NCI-H1105 treated with DMSO at 0.1 percent for 48 hours (cell line): ENCODE measurements around the gene KDR.

Experiments
- DNase-seq: peaks from one replicate; lab custom pipeline; 2025; lab: John Stamatoyannopoulos, UW

KDR gene

DNA sequence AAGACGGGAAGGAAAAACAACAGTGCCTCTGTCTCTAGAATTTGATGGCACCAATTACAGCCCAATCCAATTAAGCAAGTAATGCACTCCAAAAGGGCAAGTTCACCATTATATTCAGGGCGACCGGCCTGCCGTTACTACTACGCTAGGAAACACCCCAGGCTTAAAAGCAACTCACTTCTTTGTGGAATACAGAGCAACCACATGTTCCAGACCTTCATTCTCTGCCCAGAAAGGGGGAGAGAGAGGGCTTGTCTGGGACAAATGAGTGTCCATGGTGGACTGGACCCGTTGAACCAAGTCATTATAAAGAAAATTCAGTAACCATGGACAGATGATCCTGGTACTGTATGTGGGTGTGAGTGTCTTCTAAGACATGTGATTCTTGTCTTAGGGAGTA is 1.6 kb downstream of the KDR start:
- DNase-seq = no peak

DNA sequence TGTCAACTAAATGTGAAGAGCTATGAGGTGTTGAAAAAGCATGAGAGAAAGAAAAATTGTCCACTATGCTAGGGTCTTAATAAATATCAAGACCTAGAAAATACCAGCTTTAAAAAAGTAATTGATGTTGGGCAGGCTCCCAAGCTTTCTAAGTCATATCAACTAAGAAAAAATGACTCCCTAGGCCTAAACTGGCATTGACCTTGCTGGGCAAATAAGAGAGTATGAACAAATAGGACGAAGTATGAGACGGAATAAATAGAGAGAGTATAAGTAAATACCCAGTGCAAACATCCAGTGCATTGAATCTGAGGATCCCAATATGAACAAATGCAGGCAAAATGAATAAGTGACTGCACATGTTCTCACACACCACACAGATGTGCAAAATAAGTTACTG is 3.2 kb downstream of the KDR start:
- no peak for DNase-seq

DNA sequence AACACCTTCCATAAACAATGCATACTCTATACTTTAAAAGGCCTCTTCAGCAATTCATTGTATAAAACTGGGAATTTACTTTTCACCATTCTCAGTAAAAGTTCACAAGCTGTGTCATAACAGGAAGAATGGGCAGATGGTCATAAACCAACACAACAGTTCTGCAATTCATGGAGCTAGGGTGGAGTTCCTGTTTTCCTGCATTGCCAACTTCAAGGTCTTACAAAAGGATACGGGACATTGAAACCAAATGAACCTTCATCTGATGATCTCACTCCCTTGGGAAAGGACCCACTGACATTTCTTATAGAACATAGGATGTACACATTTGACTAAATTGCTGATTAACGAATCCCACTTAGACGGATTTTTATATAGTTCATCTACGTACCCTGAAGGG is 4.1 kb downstream of the KDR start:
- no peak for DNase-seq

DNA sequence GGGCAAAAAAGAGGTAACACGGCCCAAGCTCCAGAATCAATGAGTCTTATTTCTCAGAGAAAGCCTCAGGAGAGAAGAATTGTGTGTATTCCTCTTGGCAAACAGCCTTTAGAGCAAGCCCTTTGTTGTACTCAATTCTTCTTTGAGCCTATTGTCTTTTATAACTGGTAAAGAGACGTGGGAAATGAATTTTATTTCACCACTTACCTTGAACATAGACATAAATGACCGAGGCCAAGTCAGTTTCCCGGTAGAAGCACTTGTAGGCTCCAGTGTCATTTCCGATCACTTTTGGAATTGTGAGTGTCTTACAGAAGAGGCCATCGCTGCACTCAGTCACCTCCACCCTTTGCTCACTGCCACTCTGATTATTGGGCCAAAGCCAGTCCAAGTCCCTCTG is 7.0 kb downstream of the KDR start:
- no peak for DNase-seq

DNA sequence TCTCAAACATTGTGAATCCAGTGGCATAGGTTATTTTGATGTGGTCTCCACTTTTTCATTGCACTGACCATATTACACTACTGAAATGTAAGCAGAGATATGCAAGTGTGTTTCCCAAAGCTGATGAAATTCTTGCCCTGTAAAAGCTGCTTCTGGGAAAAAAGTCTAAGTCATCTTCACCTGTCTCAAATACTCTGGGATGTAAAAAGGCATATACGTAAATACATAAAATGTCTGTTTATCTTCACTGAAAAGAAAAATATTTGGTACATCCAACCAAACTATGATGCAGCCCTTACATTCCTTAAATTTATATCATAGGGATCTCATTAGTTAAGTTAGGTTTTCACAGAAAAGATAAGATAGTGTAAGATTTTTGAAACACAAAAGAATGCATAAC is 7.9 kb downstream of the KDR start:
- no peak for DNase-seq

- DNase-seq = no peak
These were observed 8.9 kb downstream of the KDR start for GRCh38 chr4:55116450-55116849.

DNA sequence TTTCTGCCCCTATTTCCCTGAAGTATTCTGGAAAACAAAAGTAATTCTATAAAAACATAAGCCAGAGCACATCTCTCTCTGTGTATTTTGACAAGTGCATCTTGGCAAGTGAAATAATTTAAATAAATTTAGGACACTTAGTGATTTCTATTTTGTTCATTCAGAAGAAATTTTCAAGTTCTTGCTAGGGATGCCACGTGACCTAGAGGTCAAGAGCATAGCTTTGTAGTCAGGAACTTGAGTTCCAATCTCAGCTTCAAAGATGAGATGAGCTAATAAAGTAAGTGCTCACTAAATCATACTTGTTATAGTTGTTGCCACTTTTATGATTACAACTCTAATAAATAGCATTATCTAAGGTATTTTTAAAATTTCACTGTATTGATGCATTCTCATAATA is 13.8 kb downstream of the KDR start:
- no peak for DNase-seq

- DNase-seq = no peak
These were observed 15.3 kb downstream of the KDR start for GRCh38 chr4:55110131-55110530.

GRCh38 chr4:55107054-55107453 is 18.3 kb downstream of the KDR start:
- no peak for DNase-seq

- no peak for DNase-seq
These were observed 22.2 kb downstream of the KDR start for GRCh38 chr4:55103224-55103623.

GRCh38 chr4:55099816-55100215 is 25.6 kb downstream of the KDR start:
- DNase-seq = no peak

- no peak for DNase-seq
These were observed 26.8 kb downstream of the KDR start for GRCh38 chr4:55098456-55099204.

GRCh38 chr4:55096619-55097018 is 28.8 kb downstream of the KDR start:
- no peak for DNase-seq

DNA sequence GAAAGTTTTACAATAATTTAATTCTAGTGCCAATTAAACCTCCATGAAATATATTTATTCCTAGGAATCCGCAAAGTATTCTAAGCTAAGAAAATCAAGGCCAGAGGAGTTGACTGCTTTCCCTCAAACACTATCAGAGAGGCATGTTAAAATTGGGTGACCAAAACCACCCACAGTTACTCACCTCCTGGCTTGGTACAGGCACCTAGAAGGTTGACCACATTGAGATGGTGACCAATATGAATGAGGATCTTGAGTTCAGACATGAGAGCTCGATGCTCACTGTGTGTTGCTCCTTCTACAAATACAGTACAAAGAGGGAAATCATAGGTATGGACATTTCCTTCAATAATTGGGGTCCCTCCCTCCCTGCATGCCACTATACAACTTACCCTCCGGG is 29.4 kb downstream of the KDR start:
- no peak for DNase-seq

DNA sequence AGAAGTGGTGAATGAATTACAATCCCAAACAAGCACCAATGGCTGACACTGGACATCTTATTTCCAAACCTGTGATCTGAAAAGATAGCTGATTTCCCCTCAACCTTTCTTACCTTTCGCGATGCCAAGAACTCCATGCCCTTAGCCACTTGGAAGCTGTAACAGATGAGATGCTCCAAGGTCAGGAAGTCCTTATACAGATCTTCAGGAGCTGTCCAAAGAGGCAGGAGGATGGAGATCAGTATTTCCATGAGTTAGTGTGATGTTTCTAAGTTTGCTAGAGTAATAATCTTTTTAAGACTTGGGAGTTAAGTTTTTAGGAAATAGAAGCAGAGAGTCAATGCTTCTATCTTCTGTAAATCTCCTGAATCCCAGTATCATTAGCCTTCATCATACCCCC is 32.9 kb downstream of the KDR start:
- DNase-seq = no peak

GRCh38 chr4:55089916-55090315 is 35.5 kb downstream of the KDR start:
- no peak for DNase-seq

DNA sequence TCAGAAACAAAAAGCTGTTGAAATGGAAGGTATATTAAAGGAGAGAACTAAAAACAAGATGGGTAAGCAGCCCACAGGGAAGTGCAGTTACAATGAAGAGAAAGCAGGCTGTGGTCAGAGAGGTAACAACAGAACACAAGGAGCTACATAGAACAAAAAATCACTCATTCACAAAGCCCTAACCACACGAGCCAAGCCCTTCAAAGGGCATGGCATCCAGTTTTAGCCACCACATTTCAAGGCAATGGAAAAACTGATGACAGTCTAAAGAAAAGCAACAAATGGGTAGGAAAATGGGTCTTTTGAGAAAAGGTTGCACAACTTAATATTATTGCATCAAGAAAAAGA is 37.5 kb downstream of the KDR start:
- no peak for DNase-seq

GRCh38 chr4:55087009-55087912 is 38.1 kb downstream of the KDR start:
- DNase-seq = no peak

- no peak for DNase-seq
These were observed 38.8 kb downstream of the KDR start for GRCh38 chr4:55086578-55086977.

DNA sequence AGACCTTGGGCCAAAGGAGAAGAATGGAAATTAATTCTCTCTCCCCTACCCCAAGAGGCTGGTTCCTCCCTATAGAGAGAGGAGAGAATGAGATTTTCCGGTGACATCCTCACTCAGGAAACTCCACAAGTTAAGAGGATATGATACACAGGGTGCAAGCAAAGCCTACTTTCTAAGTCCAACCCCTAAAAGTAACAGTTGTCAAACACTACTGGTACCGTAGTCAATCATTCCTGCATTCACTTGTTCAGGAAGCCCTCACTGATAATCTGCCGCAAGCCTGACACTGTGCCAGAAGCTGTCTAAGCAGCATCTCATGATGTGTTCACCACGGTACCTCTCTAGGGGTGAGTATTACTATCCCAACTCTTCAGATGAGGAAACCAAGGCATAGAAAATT is 41.7 kb downstream of the KDR start:
- no peak for DNase-seq

- DNase-seq = no peak
These were observed 42.6 kb downstream of the KDR start for GRCh38 chr4:55082756-55083155.

- no peak for DNase-seq
These were observed 45.1 kb downstream of the KDR start for GRCh38 chr4:55080174-55080865.
